Neural cell (in vitro differentiated cells): ENCODE data around the gene CRTAC1.

Experiments used
- POLR2AphosphoS5 ChIP-seq: IDR thresholded peaks from 2 replicates; pipeline ENCODE4 v1.6.1; 2012
- RAD21 ChIP-seq: fragments of 450-650 bp; conservative IDR thresholded peaks from 2 replicates; pipeline ENCODE4 v1.6.1; 2014; ENCODE audit warnings: antibody characterized with exemption, mild to moderate bottlenecking, moderate library complexity
- TAF1 ChIP-seq: IDR thresholded peaks from 2 replicates; pipeline ENCODE4 v1.6.1; 2012; ENCODE audit warnings: low read depth
- TF ChIP-seq, protein P1 (sequence below): fragments of 450-650 bp; IDR thresholded peaks from 2 replicates; pipeline ENCODE4 v1.5.1; 2014; ENCODE audit warnings: antibody characterized with exemption, mild to moderate bottlenecking, moderate library complexity; ENCODE audit not compliant: poor library complexity, severe bottlenecking

DNA sequence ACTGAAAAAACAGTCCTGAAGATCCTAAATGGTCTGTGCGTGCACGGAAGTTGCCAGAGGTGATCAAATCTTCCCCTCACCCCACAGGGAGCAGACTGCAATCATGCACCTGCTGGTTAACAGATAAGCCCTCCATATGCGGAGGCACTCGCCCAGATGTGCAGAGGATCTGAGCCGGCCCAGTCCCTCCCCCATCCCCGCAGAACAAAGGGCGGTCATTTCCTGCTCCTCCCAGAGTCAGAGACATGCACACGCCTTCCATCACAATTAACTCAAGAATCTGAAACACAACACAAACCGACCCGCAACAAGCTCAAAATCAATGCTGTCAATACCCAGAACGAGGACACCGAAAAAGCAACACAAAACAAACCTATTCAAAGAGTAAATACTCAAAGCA, 24.2 kb downstream of the CRTAC1 start:
- TF ChIP-seq TAF1 (no peak), POLR2AphosphoS5 (no peak), RAD21 (no peak)
- TF ChIP-seq, protein P1, sequence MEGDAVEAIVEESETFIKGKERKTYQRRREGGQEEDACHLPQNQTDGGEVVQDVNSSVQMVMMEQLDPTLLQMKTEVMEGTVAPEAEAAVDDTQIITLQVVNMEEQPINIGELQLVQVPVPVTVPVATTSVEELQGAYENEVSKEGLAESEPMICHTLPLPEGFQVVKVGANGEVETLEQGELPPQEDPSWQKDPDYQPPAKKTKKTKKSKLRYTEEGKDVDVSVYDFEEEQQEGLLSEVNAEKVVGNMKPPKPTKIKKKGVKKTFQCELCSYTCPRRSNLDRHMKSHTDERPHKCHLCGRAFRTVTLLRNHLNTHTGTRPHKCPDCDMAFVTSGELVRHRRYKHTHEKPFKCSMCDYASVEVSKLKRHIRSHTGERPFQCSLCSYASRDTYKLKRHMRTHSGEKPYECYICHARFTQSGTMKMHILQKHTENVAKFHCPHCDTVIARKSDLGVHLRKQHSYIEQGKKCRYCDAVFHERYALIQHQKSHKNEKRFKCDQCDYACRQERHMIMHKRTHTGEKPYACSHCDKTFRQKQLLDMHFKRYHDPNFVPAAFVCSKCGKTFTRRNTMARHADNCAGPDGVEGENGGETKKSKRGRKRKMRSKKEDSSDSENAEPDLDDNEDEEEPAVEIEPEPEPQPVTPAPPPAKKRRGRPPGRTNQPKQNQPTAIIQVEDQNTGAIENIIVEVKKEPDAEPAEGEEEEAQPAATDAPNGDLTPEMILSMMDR, result no peak
